ENCODE data around the gene FSHR. TPM values are rescaled to one million over a fixed set of nuclear protein-coding genes. Genes with fewer than 3 reads are reported as not detected.

The FSHR gene
- total and polyA plus RNA-seq, 2 of the 8 experiments (the other 6 are each of a cell fraction or from before 2014, with no cell fraction given), result not detected

DNA sequence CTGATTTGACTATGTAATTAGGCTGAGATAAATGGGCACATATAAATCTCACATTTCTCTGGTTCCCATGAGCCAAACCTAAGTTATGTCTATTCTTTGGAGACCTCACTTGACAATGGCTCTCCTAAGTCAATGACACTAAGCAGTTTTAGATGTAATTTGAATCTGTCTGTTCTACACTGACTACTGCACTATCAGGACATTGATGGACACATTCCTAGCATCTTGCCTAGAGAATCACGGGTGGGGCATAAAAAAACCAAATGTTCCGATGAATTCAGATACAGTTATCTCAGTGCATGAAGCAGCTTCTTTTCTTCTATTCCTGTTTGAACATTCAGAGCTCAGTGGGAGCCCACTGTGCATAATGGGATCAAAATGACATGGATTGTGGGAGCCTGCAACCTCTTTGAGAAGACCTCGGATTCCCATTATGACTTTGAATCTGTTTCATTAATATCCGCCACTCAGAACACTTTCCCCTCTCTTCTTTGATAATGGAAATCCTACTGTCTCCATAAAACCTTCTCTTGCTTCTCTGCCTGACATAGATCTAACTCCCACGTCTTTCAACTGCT is 110.8 kb downstream of the FSHR start:
- Histone ChIP-seq H4K5ac (ENCODE audit: insufficient read length, low read depth, low read length) (no peak overlapping the region), H3K56ac (replicated peaks; ENCODE audit: insufficient read length, low read depth, low read length) (no peak overlapping the region), H3K36me3 (ENCODE audit: control insufficient read depth in 2 of 4, insufficient read depth in 4 of 4, low read length in 3 of 4) (no peaks in the 10 kb centered on the region), H3K27me3 (replicated peaks in 1 of 4; ENCODE audit: control insufficient read depth in 3 of 4, extremely low read depth in 1 of 4, insufficient read depth in 3 of 4, low read length in 3 of 4) (no peaks in the 10 kb centered on the region), H2BK20ac (ENCODE audit: low read length) (no peak overlapping the region), H3K9me3 (ENCODE audit: insufficient read depth in 2 of 2, low read depth in 1 of 2, low read length in 1 of 2) (no peaks in the 10 kb centered on the region), H3K4ac (replicated peaks; ENCODE audit: insufficient read length, low read depth, low read length) (no peak overlapping the region), H2BK5ac (ENCODE audit: low read depth, low read length) (no peak overlapping the region), H3K79me2 (ENCODE audit: control insufficient read depth in 1 of 2, insufficient read depth in 2 of 2, low read length in 2 of 2) (no peaks in the 10 kb centered on the region), H4K20me1 (replicated peaks in 1 of 2; ENCODE audit: control insufficient read depth in 1 of 2, insufficient read depth in 2 of 2, low read length in 2 of 2) (no peaks in the 10 kb centered on the region), H2BK12ac (ENCODE audit: low read depth, low read length) (no peak overlapping the region), H4K8ac (ENCODE audit: extremely low read depth, insufficient read depth, low read length) (no peak overlapping the region), H3K4me1 (replicated peaks in 1 of 4; ENCODE audit: control insufficient read depth in 3 of 4, insufficient read depth in 4 of 4, low read length in 3 of 4) (peaks cover 0 to 6% (median 3%) of the 10 kb centered on the region in 4 experiments; a peak in 4 of 7 replicates), H2AFZ (ENCODE audit: low read length) (no peak overlapping the region), H3K9ac (replicated peaks in 1 of 4; ENCODE audit: extremely low read depth in 1 of 4, low read depth in 3 of 4, low read length in 3 of 4) (no peak overlapping the region), H3K23me2 (ENCODE audit: low read depth, low read length) (no peaks in the 10 kb centered on the region; the same call in 1 of the 2 replicates), H3K4me2 (ENCODE audit: insufficient read depth in 1 of 2, low read depth in 2 of 2, low read length in 2 of 2) (no peak overlapping the region), H3K18ac (ENCODE audit: extremely low read depth, low read length) (no peak overlapping the region), H2BK15ac (ENCODE audit: low read length) (no peak overlapping the region), H3K79me1 (ENCODE audit: low read depth, low read length) (no peaks in the 10 kb centered on the region), H2BK120ac (replicated peaks; ENCODE audit: low read depth, low read length) (no peak overlapping the region), H4K91ac (replicated peaks; ENCODE audit: insufficient read length, low read length) (no peak overlapping the region), H3K14ac (ENCODE audit: insufficient read length) (no peak overlapping the region), H3K23ac (ENCODE audit: insufficient read length) (no peak overlapping the region), H3K4me3 (ENCODE audit: extremely low read depth in 1 of 4, insufficient read depth in 2 of 4, low read depth in 3 of 4, low read length in 4 of 4) (no peak overlapping the region), H3K27ac (ENCODE audit: low read depth, low read length) (no peak overlapping the region), H2AK5ac (ENCODE audit: low read depth, low read length) (no peak overlapping the region)
- 89% methylated on average over 5 of the region's 5 CpGs; no CpG with 5 or more reads in 1 of the 2 experiments for WGBS, 2 experiments (ENCODE audit: extremely low coverage in 1 of 2, insufficient coverage in 1 of 2, insufficient read length in 1 of 2, insufficient replicate concordance in 2 of 2, low coverage in 1 of 2, low lambda C conversion rate in 2 of 2, missing lambda C conversion rate in 1 of 2)
- ChIA-PET CTCF (ENCODE audit: partially characterized antibody) (interaction anchor here (0.7 to 2.5 kb wide), 12 partner anchors 10 to 560 kb away, joined by 3 to 13 read pairs (median 3); no protein-coding TSS in a partner anchor), POLR2A (ENCODE audit: partially characterized antibody) (no interaction called here)
- DNase-seq (ENCODE audit: low read depth in 1 of 2, low spot score in 2 of 2) (no peak), FAIRE-seq (no peak)
- TF ChIP-seq, protein P1, sequence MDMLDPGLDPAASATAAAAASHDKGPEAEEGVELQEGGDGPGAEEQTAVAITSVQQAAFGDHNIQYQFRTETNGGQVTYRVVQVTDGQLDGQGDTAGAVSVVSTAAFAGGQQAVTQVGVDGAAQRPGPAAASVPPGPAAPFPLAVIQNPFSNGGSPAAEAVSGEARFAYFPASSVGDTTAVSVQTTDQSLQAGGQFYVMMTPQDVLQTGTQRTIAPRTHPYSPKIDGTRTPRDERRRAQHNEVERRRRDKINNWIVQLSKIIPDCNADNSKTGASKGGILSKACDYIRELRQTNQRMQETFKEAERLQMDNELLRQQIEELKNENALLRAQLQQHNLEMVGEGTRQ (IDR thresholded peaks at IDR 0.05; ENCODE audit: low read length), result no peak
